PC-3 (cell line): ENCODE results near the gene RTL5. TPM values are rescaled to one million over a fixed set of nuclear protein-coding genes. Genes with fewer than 3 reads are reported as not detected.
A peak's percentile ranks its signal among the peaks of the same experiment; 100 is the strongest.

Experiments
- ATAC-seq: fragments of 200-7000 bp; cut with Tn5 transposase; 2 replicates; pipeline ENCODE4 v1.9.1; 2020; ENCODE audit warnings: mild to moderate bottlenecking, moderate library complexity
- BruUV-seq: library from RNA; stranded (reverse); fragments of 400-500 nt; replicated peaks from 2 replicates; lab custom pipeline; 2021; lab: Mats Ljungman, UMichigan
- CTCF ChIA-PET: fragments of 300-600 bp; sonication (Branson Sonifier 250); formaldehyde crosslinking; loops from one replicate; lab custom pipeline; 2022; ENCODE audit warnings: antibody characterized with exemption; lab: Charles Lee
- POLR2A ChIA-PET: fragments of 300-600 bp; sonication (Branson Sonifier 250); formaldehyde crosslinking; loops from one replicate; lab custom pipeline; 2022; ENCODE audit warnings: antibody characterized with exemption; ENCODE audit not compliant: unreplicated experiment; lab: Charles Lee
- DNase-seq: peaks from one replicate; pipeline ENCODE4 v3.0.0-alpha.2; 2015
- H2AFZ ChIP-seq: fragments of 300-600 bp; sonication (generic); 2 replicates; pipeline ENCODE4 v1.6.0; 2016; ENCODE audit warnings: antibody characterized with exemption, low read length
- H3F3A ChIP-seq: fragments of 300-600 bp; sonication (generic); one replicate; pipeline ENCODE4 v1.6.0; 2017; ENCODE audit warnings: antibody characterized with exemption, low read length, control low read depth, mild to moderate bottlenecking; ENCODE audit not compliant: unreplicated experiment
- H3K27ac ChIP-seq: fragments of 300-600 bp; sonication (generic); 2 replicates; pipeline ENCODE4 v1.5.1; 2016; ENCODE audit warnings: mild to moderate bottlenecking, low read length
- H3K27me3 ChIP-seq: fragments of 300-600 bp; sonication (generic); 2 replicates; pipeline ENCODE4 v1.6.1; 2016; ENCODE audit warnings: low read length, mixed read lengths
- H3K36me3 ChIP-seq: fragments of 300-600 bp; sonication (generic); 2 replicates; pipeline ENCODE4 v1.6.1; 2016; ENCODE audit warnings: low read depth, mixed run types, low read length, mixed read lengths
- H3K4me1 ChIP-seq: fragments of 300-600 bp; sonication (generic); 2 replicates; pipeline ENCODE4 v1.5.1; 2016; ENCODE audit warnings: low read length; ENCODE audit not compliant: insufficient read depth
- H3K4me2 ChIP-seq: fragments of 300-600 bp; sonication (generic); 2 replicates; pipeline ENCODE4 v1.6.0; 2016; ENCODE audit warnings: low read length
- H3K4me3 ChIP-seq: fragments of 300-600 bp; sonication (generic); 2 replicates; pipeline ENCODE4 v1.5.1; 2016; ENCODE audit warnings: mild to moderate bottlenecking, low read length, mixed read lengths
- H3K79me2 ChIP-seq: fragments of 300-600 bp; sonication (generic); 2 replicates; pipeline ENCODE4 v1.6.1; 2017; ENCODE audit warnings: low read length, mixed read lengths
- H3K9ac ChIP-seq: fragments of 300-600 bp; sonication (generic); 2 replicates; pipeline ENCODE4 v1.6.0; 2016; ENCODE audit warnings: mild to moderate bottlenecking, low read length
- H3K9me2 ChIP-seq: fragments of 300-600 bp; sonication (generic); replicated peaks from 2 replicates; pipeline ENCODE4 v1.6.1; 2016; ENCODE audit warnings: mixed run types, low read length, mixed read lengths
- H3K9me3 ChIP-seq: fragments of 300-600 bp; sonication (generic); 2 replicates; pipeline ENCODE4 v1.6.1; 2016; ENCODE audit warnings: low read length, mixed read lengths
- H4K20me1 ChIP-seq: fragments of 300-600 bp; sonication (generic); 2 replicates; pipeline ENCODE4 v1.6.1; 2016; ENCODE audit warnings: low read length, mixed read lengths
- CTCF ChIP-seq: fragments of 300-600 bp; sonication (generic); conservative IDR thresholded peaks from 2 replicates; pipeline ENCODE4 v1.5.1; 2017; ENCODE audit warnings: antibody characterized with exemption, low read depth, mild to moderate bottlenecking, low read length
- EZH2 ChIP-seq: fragments of 300-600 bp; sonication (generic); IDR thresholded peaks from one replicate; pipeline ENCODE4 v1.6.1; 2017; ENCODE audit warnings: antibody characterized with exemption, mild to moderate bottlenecking, low read length; ENCODE audit not compliant: unreplicated experiment
- EZH2phosphoT487 ChIP-seq: fragments of 300-600 bp; sonication (generic); IDR thresholded peaks from 2 replicates; pipeline ENCODE4 v1.6.1; 2018; ENCODE audit warnings: mild to moderate bottlenecking, antibody characterized with exemption, low read length, borderline replicate concordance
- intact Hi-C: fragments of 100-400 bp; cut with micrococcal nuclease; formaldehyde crosslinking; loops from 2 replicates; pipeline ENCODE4 v1.9.0; 2023
- total RNA-seq: library from RNA; depleted of rRNA; stranded (reverse); fragments of >200 nt; gene quantifications from 2 replicates; pipeline ENCODE4 v1.2.3, GENCODE V29; 2014

The RTL5 gene
- total RNA-seq, 1 experiment from 2014 or later: 0.40 TPM

- Histone ChIP-seq H3K4me2 (no peak overlapping the region), H3K4me1 (no peaks in the 10 kb centered on the region), H3K27me3 (no peaks in the 10 kb centered on the region), H3K9me3 (no peaks in the 10 kb centered on the region), H3K9me2 (no peaks in the 10 kb centered on the region), H3F3A (no peaks in the 10 kb centered on the region), H3K79me2 (no peaks in the 10 kb centered on the region), H3K4me3 (no peak overlapping the region), H3K36me3 (no peaks in the 10 kb centered on the region), H2AFZ (no peak overlapping the region), H4K20me1 (no peaks in the 10 kb centered on the region), H3K27ac (no peak overlapping the region), H3K9ac (no peak overlapping the region)
- DNase-seq: no peak
- ATAC-seq: no peak
- no peak for TF ChIP-seq CTCF
- TF ChIP-seq EZH2phosphoT487: no peak
- no peak for TF ChIP-seq EZH2
- BruUV-seq: no TSS peak
- intact Hi-C loops: no loop called here
- ChIA-PET POLR2A (no interaction called here), CTCF (no interaction called here)
Measured at GRCh38 chrX:72080800-72081199, 50.9 kb downstream of the RTL5 start.

GRCh38 chrX:72080150-72080549 is 51.6 kb downstream of the RTL5 start:
- DNase-seq (no peak), ATAC-seq (no peak)
- Histone ChIP-seq H3K4me1 (no peaks in the 10 kb centered on the region), H3K79me2 (no peaks in the 10 kb centered on the region), H3K9me2 (no peaks in the 10 kb centered on the region), H2AFZ (no peak overlapping the region), H3K9me3 (no peaks in the 10 kb centered on the region), H4K20me1 (no peaks in the 10 kb centered on the region), H3K27ac (no peak overlapping the region), H3K9ac (no peak overlapping the region), H3K27me3 (no peaks in the 10 kb centered on the region), H3K4me2 (no peak overlapping the region), H3K4me3 (no peak overlapping the region), H3F3A (no peaks in the 10 kb centered on the region), H3K36me3 (no peaks in the 10 kb centered on the region)
- no TSS peak for BruUV-seq
- intact Hi-C loops: no loop called here
- ChIA-PET CTCF (no interaction called here), POLR2A (no interaction called here)
- TF ChIP-seq CTCF: no peak
- no peak for TF ChIP-seq EZH2phosphoT487
- no peak for TF ChIP-seq EZH2

GRCh38 chrX:72079607-72080006 is 52.1 kb downstream of the RTL5 start:
- no peak overlapping the region for H3K9ac ChIP-seq
- peak; percentile 37; the same call in 1 of the 2 replicates for ATAC-seq

More at GRCh38 chrX:72079607-72080006, 52.1 kb downstream of the RTL5 start:
- no peaks in the 10 kb centered on the region for H3K79me2 ChIP-seq
- H3K27ac ChIP-seq: no peak overlapping the region
- H3K4me3 ChIP-seq: no peak overlapping the region
- no peaks in the 10 kb centered on the region for H3K36me3 ChIP-seq
- DNase-seq: no peak
- no peaks in the 10 kb centered on the region for H3K4me1 ChIP-seq
- no peaks in the 10 kb centered on the region for H4K20me1 ChIP-seq
- H3F3A ChIP-seq: no peaks in the 10 kb centered on the region
- intact Hi-C loops: no loop called here
- H3K4me2 ChIP-seq: no peak overlapping the region
- BruUV-seq: no TSS peak
- ChIA-PET POLR2A (no interaction called here), CTCF (no interaction called here)
- H3K9me3 ChIP-seq: no peaks in the 10 kb centered on the region
- H3K27me3 ChIP-seq: no peaks in the 10 kb centered on the region
- no peak overlapping the region for H2AFZ ChIP-seq
- no peak for TF ChIP-seq CTCF
- no peak for TF ChIP-seq EZH2phosphoT487
- no peak for TF ChIP-seq EZH2
- no peaks in the 10 kb centered on the region for H3K9me2 ChIP-seq
